ENCODE measurements around the gene AGK. TPM values are rescaled to one million over a fixed set of nuclear protein-coding genes. Genes with fewer than 3 reads are reported as not detected.

Gene AGK
- total RNA-seq, 1 donor from 2014 or later = 35.0 TPM

DNA sequence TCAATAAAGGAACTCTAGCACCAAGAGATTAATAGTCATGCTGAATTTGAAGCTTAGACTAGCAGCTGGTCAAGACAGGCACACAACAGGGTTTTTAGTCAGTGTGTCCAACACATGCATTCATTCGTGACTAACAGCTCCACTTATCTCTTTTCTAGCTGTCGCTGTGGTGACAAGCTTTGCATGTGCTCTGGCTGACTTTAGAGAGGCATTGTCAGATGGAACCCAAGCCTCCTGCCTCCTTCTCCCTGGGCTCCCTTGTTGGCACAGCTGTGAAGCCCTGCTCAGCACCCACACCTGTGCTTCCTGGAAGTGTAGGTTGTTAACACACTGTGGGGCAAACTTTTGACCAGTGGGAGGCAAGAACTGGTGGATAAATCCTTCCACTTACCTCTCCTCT lies 9.8 kb upstream of the AGK start:
- no peaks in the 10 kb centered on the region for H3K9me3 Mint-ChIP-seq

DNA sequence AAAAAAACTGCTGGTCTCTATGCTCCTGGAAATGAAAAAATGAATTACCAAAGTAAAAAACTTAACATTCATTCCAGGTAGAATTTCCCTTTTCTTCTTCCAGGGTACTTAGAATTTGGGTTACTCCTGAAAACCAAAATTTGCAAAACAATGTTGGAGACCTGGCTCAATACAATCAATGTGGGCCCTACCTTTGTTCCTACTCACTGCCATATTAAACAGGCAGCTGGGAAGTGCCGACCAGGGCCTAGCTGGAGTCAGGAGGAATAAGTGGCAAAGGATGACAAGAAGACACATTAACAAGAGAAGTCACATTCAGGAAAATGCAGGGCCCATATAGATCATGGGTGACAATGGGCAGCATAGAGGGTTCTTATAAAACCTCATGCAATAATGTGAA lies 6.4 kb upstream of the AGK start:
- Mint-ChIP-seq H3K27ac (no peak overlapping the region), H3K4me1 (no peaks in the 10 kb centered on the region), H3K36me3 (no peaks in the 10 kb centered on the region), H3K9me3 (no peaks in the 10 kb centered on the region), H3K27me3 (ENCODE audit: low read depth) (peaks cover 8% of the 10 kb centered on the region), H3K4me3 (no peak overlapping the region)
- TF ChIP-seq, protein P1, sequence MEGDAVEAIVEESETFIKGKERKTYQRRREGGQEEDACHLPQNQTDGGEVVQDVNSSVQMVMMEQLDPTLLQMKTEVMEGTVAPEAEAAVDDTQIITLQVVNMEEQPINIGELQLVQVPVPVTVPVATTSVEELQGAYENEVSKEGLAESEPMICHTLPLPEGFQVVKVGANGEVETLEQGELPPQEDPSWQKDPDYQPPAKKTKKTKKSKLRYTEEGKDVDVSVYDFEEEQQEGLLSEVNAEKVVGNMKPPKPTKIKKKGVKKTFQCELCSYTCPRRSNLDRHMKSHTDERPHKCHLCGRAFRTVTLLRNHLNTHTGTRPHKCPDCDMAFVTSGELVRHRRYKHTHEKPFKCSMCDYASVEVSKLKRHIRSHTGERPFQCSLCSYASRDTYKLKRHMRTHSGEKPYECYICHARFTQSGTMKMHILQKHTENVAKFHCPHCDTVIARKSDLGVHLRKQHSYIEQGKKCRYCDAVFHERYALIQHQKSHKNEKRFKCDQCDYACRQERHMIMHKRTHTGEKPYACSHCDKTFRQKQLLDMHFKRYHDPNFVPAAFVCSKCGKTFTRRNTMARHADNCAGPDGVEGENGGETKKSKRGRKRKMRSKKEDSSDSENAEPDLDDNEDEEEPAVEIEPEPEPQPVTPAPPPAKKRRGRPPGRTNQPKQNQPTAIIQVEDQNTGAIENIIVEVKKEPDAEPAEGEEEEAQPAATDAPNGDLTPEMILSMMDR (IDR thresholded peaks at IDR 0.05; ENCODE audit: unreplicated experiment) = no peak
- DNase-seq (ENCODE audit: low spot score in 2 of 2, unreplicated experiment in 2 of 2) = no peak

More for the DNA sequence above, 9.8 kb upstream of the AGK start:
- no peak overlapping the region for H3K27ac Mint-ChIP-seq
- TF ChIP-seq, protein P1 (IDR thresholded peaks at IDR 0.05; ENCODE audit: unreplicated experiment) = no peak
- no peak overlapping the region for H3K4me3 Mint-ChIP-seq
- DNase-seq (ENCODE audit: low spot score in 2 of 2, unreplicated experiment in 2 of 2) = no peak
- no peaks in the 10 kb centered on the region for H3K36me3 Mint-ChIP-seq
- peaks cover 14% of the 10 kb centered on the region for H3K27me3 Mint-ChIP-seq (ENCODE audit: low read depth)
- no peaks in the 10 kb centered on the region for H3K4me1 Mint-ChIP-seq

DNA sequence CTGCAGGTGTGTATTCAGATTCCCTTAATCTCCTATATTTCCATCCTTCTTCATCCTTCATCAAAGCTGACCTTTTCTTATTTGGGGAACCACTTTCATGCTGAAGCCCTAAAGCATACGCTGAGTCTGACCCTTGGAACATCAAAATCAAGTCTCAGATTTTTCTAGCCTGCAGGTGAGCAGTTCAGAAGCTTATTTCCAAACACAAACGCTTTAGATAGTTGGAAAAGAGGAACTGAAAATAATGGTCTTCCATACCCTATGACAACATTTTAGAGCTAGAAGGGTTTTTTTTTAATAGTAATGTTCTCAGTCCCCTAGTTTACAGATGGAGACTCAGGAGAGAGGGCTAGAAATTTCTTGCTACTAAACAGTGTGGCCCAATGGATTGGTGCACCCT lies 1.6 kb upstream of the AGK start:
- H3K4me3 Mint-ChIP-seq = peak overlapping the region; percentile 15
- H3K36me3 Mint-ChIP-seq = no peaks in the 10 kb centered on the region
- no peaks in the 10 kb centered on the region for H3K27me3 Mint-ChIP-seq (ENCODE audit: low read depth)
- H3K9me3 Mint-ChIP-seq = no peaks in the 10 kb centered on the region
- H3K4me1 Mint-ChIP-seq = peaks cover 19% of the 10 kb centered on the region
- TF ChIP-seq, protein P1 (IDR thresholded peaks at IDR 0.05; ENCODE audit: unreplicated experiment) = no peak
- DNase-seq (ENCODE audit: low spot score in 2 of 2, unreplicated experiment in 2 of 2) = no peak
- no peak overlapping the region for H3K27ac Mint-ChIP-seq

DNA sequence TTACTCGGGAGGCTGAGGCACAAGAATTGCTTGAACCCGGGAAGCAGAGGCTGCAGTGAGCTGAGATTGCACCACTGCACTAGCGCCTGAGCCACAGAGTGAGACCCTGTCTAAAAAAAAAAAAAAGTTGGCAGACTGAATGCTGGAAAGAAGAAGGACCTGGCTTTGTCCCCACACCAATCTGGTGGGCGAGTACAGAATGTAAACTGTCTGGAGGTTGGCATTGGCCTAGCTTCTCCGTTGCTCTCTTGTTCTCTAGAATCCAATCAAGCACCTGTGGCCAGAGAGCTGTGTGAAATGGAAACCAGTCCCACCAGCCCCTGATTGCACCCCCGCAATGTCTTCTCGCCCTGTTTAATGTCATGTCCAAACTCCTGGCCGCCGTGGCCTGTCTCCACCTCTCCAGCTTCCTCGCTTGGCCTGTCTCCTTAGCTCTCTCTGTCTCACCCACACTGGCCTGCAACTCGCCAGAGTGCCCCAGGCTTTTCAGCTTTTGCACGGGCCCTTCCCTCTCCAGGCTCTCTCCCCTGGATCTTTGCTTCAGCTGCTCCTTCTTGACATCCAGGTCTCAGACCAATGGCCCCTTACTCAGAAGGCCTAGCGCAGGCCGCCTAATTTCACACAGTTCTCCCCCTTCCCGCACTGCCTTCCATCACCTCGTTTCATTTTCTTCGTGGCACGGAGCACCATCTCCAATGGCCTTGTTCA lies 670 bp upstream of the AGK start:
- H3K36me3 Mint-ChIP-seq = no peaks in the 10 kb centered on the region
- H3K4me3 Mint-ChIP-seq = peak overlapping the region; percentile 80
- no peaks in the 10 kb centered on the region for H3K9me3 Mint-ChIP-seq
- H3K27ac Mint-ChIP-seq = peak overlapping the region; percentile 74
- H3K4me1 Mint-ChIP-seq = peaks cover 19% of the 10 kb centered on the region
- TF ChIP-seq, protein P1 (IDR thresholded peaks at IDR 0.05; ENCODE audit: unreplicated experiment) = no peak
- no peaks in the 10 kb centered on the region for H3K27me3 Mint-ChIP-seq (ENCODE audit: low read depth)
- DNase-seq (ENCODE audit: low spot score in 2 of 2, unreplicated experiment in 2 of 2) = peak in 1 of 2 experiments; percentile 45

DNA sequence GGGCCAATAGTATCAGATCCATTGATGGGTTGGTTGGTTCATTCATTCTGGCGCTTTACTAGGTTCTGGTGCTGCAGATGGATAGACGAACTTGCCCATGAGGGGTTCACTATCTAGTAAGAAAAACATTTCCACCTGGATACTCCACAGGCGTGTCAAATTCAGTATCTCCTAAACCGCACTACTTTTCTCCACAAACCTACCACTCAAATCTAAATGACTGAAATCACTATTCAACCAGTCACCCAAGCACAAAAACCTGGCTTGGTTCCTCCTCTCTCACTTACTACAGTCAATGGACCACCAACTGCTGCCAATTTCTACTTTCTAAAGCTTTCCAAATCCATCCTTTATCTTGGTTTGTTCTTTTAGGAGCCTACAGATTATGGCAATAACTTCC lies 572 bp downstream of the AGK start:
- Mint-ChIP-seq H3K36me3 (peaks cover 8% of the 10 kb centered on the region), H3K27ac (peak overlapping the region; percentile 30), H3K27me3 (ENCODE audit: low read depth) (no peaks in the 10 kb centered on the region), H3K9me3 (no peaks in the 10 kb centered on the region), H3K4me1 (peaks cover 19% of the 10 kb centered on the region), H3K4me3 (peak overlapping the region; percentile 80)
- DNase-seq (ENCODE audit: low spot score in 2 of 2, unreplicated experiment in 2 of 2) = no peak
- TF ChIP-seq, protein P1 (IDR thresholded peaks at IDR 0.05; ENCODE audit: unreplicated experiment) = no peak
